Endothelial cell of umbilical vein (primary cell): ENCODE measurements around the gene C6orf163. TPM values are rescaled to one million over a fixed set of nuclear protein-coding genes. Genes with fewer than 3 reads are reported as not detected.

ENCODE experiments used
- BruUV-seq: library from RNA; stranded (reverse); fragments of 400-500 nt; replicated peaks from 2 replicates; lab custom pipeline; 2021; lab: Mats Ljungman, UMichigan
- CTCF ChIA-PET: fragments of 300-600, 350-600 bp; sonication (Branson Sonifier 250); formaldehyde crosslinking; loops from one replicate; lab custom pipeline; 2021; ENCODE audit warnings: antibody characterized with exemption, inconsistent platforms; lab: Charles Lee
- POLR2A ChIA-PET: fragments of 300-600, 350-600 bp; sonication (Branson Sonifier 250); formaldehyde crosslinking; loops from one replicate; lab custom pipeline; 2021; ENCODE audit warnings: antibody characterized with exemption, inconsistent platforms; lab: Charles Lee
- DNase-seq: peaks from one replicate; pipeline ENCODE4 v3.0.0-alpha.2; 2011; ENCODE audit warnings: low read depth, low spot score
- FAIRE-seq: peaks from 2 replicates; lab custom pipeline; 2011; peaks lifted over from hg19 to GRCh38; lab: Jason Lieb, UNC
- H2AFZ ChIP-seq: 2 replicates; pipeline ENCODE4 v1.6.0; 2012; ENCODE audit warnings: low read depth, low read length, control low read depth, inconsistent platforms
- H3K27ac ChIP-seq: 2 replicates; pipeline ENCODE4 v1.5.1; 2011; ENCODE audit warnings: low read depth, mild to moderate bottlenecking, control low read depth, low read length, moderate library complexity; ENCODE audit not compliant: insufficient read depth
- H3K27me3 ChIP-seq, 2 experiments: 2 replicates each; pipeline versions ENCODE4 v1.6.0 to v1.6.1; 2011; ENCODE audit warnings: low read length in 2 of 2, mixed read lengths in 1 of 2; ENCODE audit not compliant: control insufficient read depth in 2 of 2, insufficient read depth in 2 of 2
- H3K36me3 ChIP-seq, 2 experiments: 2 replicates in 1 of 2; 3 replicates in 1 of 2; pipeline ENCODE4 v1.5.1; 2011; ENCODE audit warnings: low read length in 2 of 2, mild to moderate bottlenecking in 1 of 2, moderate library complexity in 1 of 2; ENCODE audit not compliant: control insufficient read depth in 2 of 2, insufficient read depth in 2 of 2; ENCODE audit errors: extremely low read depth in 1 of 2
- H3K4me1 ChIP-seq: 3 replicates; pipeline ENCODE4 v1.5.1; 2011; ENCODE audit warnings: mild to moderate bottlenecking, low read length; ENCODE audit not compliant: control insufficient read depth, insufficient read depth; ENCODE audit errors: extremely low read depth
- H3K4me2 ChIP-seq: 2 replicates; pipeline ENCODE4 v1.6.1; 2011; ENCODE audit warnings: low read length, control low read depth, mixed read lengths; ENCODE audit not compliant: insufficient read depth
- H3K4me3 ChIP-seq, 3 experiments: fragments of 200-600 bp in 1 of 3; sonication (generic), shearing (Covaris generic) in 1 of 3; replicated peaks in 1 of 3; 2 replicates each; pipeline ENCODE4 v1.5.1; 2011 to 2016; ENCODE audit warnings: control low read depth in 3 of 3, low read length in 3 of 3, mild to moderate bottlenecking in 2 of 3, inconsistent platforms in 1 of 3, low read depth in 1 of 3, moderate library complexity in 1 of 3; ENCODE audit not compliant: insufficient read depth in 1 of 3
- H3K79me2 ChIP-seq: 2 replicates; pipeline ENCODE4 v1.6.0; 2012; ENCODE audit warnings: low read length, inconsistent platforms; ENCODE audit not compliant: control insufficient read depth, insufficient read depth
- H3K9ac ChIP-seq: replicated peaks from 2 replicates; pipeline ENCODE3; 2011; ENCODE audit warnings: low read length, control low read depth; ENCODE audit not compliant: insufficient read depth; ENCODE audit errors: extremely low read depth
- H3K9me1 ChIP-seq: replicated peaks from 3 replicates; pipeline ENCODE4 v1.6.0; 2011; ENCODE audit warnings: mild to moderate bottlenecking, low read length; ENCODE audit not compliant: control insufficient read depth, insufficient read depth; ENCODE audit errors: extremely low read depth
- H3K9me3 ChIP-seq: replicated peaks from 2 replicates; pipeline ENCODE4 v1.5.1; 2012; ENCODE audit warnings: low read length, inconsistent platforms; ENCODE audit not compliant: control insufficient read depth, insufficient read depth
- H4K20me1 ChIP-seq: replicated peaks from 2 replicates; pipeline ENCODE3; 2011; ENCODE audit warnings: mild to moderate bottlenecking, low read length; ENCODE audit not compliant: control insufficient read depth, insufficient read depth; ENCODE audit errors: extremely low read depth
- CTCF ChIP-seq, 2 donors: IDR thresholded peaks; 1 replicate in 1 of 2; 2 replicates in 1 of 2; pipeline ENCODE4 v1.5.1; 2011; ENCODE audit warnings: low read length in 2 of 2, mild to moderate bottlenecking in 2 of 2, moderate library complexity in 2 of 2, control low read depth in 1 of 2, inconsistent platforms in 1 of 2, low read depth in 1 of 2; ENCODE audit not compliant: insufficient read depth in 1 of 2; ENCODE audit errors: extremely low read depth in 1 of 2
- EZH2 ChIP-seq: IDR thresholded peaks from 2 replicates; pipeline ENCODE4 v1.6.1; 2012; ENCODE audit warnings: borderline replicate concordance, low read depth, mild to moderate bottlenecking, moderate library complexity, low read length, inconsistent platforms; ENCODE audit not compliant: severe bottlenecking
- FOS ChIP-seq: IDR thresholded peaks from 2 replicates; pipeline ENCODE4 v1.6.1; 2011; ENCODE audit warnings: mild to moderate bottlenecking, low read length, moderate library complexity, borderline replicate concordance; ENCODE audit not compliant: insufficient read depth
- GATA2 ChIP-seq: IDR thresholded peaks from 2 replicates; pipeline ENCODE4 v1.7.0; 2011; ENCODE audit warnings: low read depth, mild to moderate bottlenecking, moderate library complexity, mixed read lengths, low read length; ENCODE audit not compliant: insufficient read length, insufficient read depth
- JUN ChIP-seq: IDR thresholded peaks from 2 replicates; pipeline ENCODE4 v1.6.1; 2011; ENCODE audit warnings: borderline replicate concordance, low read depth; ENCODE audit not compliant: insufficient read length, insufficient read depth
- MYC ChIP-seq: IDR thresholded peaks from one replicate; pipeline ENCODE4 v1.6.1; 2011; ENCODE audit warnings: mild to moderate bottlenecking, low read depth, low read length
- POLR2A ChIP-seq: IDR thresholded peaks from 2 replicates; pipeline ENCODE4 v1.6.1; 2012; ENCODE audit warnings: low read depth, mild to moderate bottlenecking, control low read depth, low read length
- POLR2AphosphoS5 ChIP-seq: IDR thresholded peaks from 2 replicates; pipeline ENCODE4 v1.6.1; 2012; ENCODE audit warnings: low read depth, mild to moderate bottlenecking, control low read depth, low read length, moderate library complexity; ENCODE audit not compliant: insufficient read depth
- dilution Hi-C: fragments of 300-500 bp; cut with MboI; formaldehyde crosslinking; loops from one replicate; pipeline ENCODE4 v1.15.0; 2019; ENCODE audit warnings: low sequenced_read_pairs; ENCODE audit not compliant: extremely low pct_ligation_motif_present
- intact Hi-C: fragments of 100-400 bp; cut with micrococcal nuclease; formaldehyde crosslinking; loops from one replicate; pipeline ENCODE4 v1.10.0; 2022
- polyA plus RNA-seq, 4 experiments: library from polyadenylated mRNA; depleted of rRNA in 3 of 4; stranded (reverse) in 3 of 4; unstranded in 1 of 4; fragments of >200 nt; gene quantifications; 2 replicates each; pipeline versions ENCODE4 v1.2.1 to v1.2.3, GENCODE V29; 2011 to 2012; ENCODE audit warnings: missing spikeins in 1 of 4
- total RNA-seq: library from RNA; stranded (reverse); gene quantifications from 2 replicates; pipeline ENCODE4 v1.2.3, GENCODE V29; 2021
- TF ChIP-seq, protein P1 (sequence below): IDR thresholded peaks from 2 replicates; pipeline ENCODE4 v1.6.1; 2011; ENCODE audit not compliant: insufficient read depth, insufficient read length

Gene C6orf163
- total and polyA plus RNA-seq, 2 donors (not counting 3 experiments of a cell fraction or from before 2014, with no cell fraction given): 0.29 to 2.5 TPM

- no peak for TF ChIP-seq POLR2AphosphoS5
- no peak for TF ChIP-seq JUN
- TF ChIP-seq EZH2: no peak
- no peak for TF ChIP-seq CTCF (IDR thresholded peaks at IDR 0.05; ENCODE audit: extremely low read depth in 1 of 2, insufficient read depth in 1 of 2, low read depth in 1 of 2, low read length in 2 of 2)
- TF ChIP-seq, protein P1, sequence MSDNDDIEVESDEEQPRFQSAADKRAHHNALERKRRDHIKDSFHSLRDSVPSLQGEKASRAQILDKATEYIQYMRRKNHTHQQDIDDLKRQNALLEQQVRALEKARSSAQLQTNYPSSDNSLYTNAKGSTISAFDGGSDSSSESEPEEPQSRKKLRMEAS: no peak
- TF ChIP-seq FOS: no peak
- TF ChIP-seq POLR2A: no peak
- no peak for TF ChIP-seq GATA2
- TF ChIP-seq MYC: no peak
- Histone ChIP-seq H3K4me2 (no peak overlapping the region), H3K79me2 (no peaks in the 10 kb centered on the region), H3K4me1 (no peaks in the 10 kb centered on the region), H3K27ac (no peak overlapping the region), H3K36me3 (no peaks in the 10 kb centered on the region), H4K20me1 (no peaks in the 10 kb centered on the region), H3K27me3 (no peaks in the 10 kb centered on the region), H3K4me3 (no peak overlapping the region), H3K9me3 (no peaks in the 10 kb centered on the region), H3K9ac (no peak overlapping the region), H3K9me1 (no peaks in the 10 kb centered on the region), H2AFZ (no peak overlapping the region)
- ChIA-PET POLR2A (interaction anchor here (0.7 kb wide), 1 partner anchor 103 kb away, joined by 3 read pairs; no protein-coding TSS in a partner anchor), CTCF (interaction anchor here (0.8 to 1.1 kb wide), 3 partner anchors 21 to 257 kb away, joined by 3 to 4 read pairs (median 3); no protein-coding TSS in a partner anchor)
- no TSS peak for BruUV-seq
- intact Hi-C loops (no loop called here), dilution Hi-C loops (no loop called here)
- DNase-seq (no peak), FAIRE-seq (no peak)
These were observed 8.2 kb upstream of the C6orf163 start for GRCh38 chr6:87336367-87336766.
